ENCODE results near the gene DOK6. TPM values are rescaled to one million over a fixed set of nuclear protein-coding genes. Genes with fewer than 3 reads are reported as not detected.
"Not testable (repeated sequence)": the region's sequence is repeated elsewhere in the genome, so short reads cannot be mapped to it uniquely, and the experiment has no call there.

The DOK6 gene
- total RNA-seq, 1 donor from 2014 or later, result under 0.01 TPM

DNA sequence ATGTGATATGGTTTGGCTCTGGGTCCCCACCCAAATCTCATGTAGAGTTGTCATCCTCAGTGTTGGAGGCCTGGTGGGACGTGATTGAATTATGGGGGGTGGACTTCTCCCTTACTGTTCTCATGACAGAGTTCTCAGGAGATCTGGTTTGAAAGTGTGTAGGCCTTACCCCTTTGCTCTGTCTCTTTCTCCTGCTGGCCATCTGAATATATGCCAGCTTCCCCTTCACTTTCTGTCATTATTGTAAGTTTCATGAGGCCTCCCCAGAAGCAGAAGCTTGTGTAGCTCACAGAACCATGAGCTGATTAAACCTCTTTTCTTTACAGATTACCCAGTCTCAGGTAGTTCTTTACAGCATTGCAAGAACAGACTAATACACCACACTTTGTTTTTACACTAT, 222.3 kb downstream of the DOK6 start:
- no peak for DNase-seq (ENCODE audit: low read depth, low spot score)

DNA sequence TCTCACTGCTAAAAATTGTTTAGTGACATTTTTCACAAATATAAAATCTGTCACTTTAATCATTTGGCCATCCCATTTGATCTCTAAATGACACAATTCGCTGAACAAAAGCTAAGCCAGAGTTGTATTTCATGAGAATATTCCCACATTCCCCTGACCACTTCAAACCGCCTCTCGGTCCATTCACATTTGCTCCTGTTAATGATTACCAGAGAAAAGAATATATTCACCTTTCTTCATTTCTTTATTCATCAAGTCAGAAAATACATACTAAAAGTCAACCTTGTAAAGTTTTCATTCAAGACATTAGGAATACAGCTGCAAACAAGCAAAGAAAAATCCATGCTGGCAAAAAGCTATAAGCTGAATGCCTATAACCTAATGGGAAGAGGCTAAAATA, 225.5 kb downstream of the DOK6 start:
- DNase-seq (ENCODE audit: low read depth, low spot score), result no peak

DNA sequence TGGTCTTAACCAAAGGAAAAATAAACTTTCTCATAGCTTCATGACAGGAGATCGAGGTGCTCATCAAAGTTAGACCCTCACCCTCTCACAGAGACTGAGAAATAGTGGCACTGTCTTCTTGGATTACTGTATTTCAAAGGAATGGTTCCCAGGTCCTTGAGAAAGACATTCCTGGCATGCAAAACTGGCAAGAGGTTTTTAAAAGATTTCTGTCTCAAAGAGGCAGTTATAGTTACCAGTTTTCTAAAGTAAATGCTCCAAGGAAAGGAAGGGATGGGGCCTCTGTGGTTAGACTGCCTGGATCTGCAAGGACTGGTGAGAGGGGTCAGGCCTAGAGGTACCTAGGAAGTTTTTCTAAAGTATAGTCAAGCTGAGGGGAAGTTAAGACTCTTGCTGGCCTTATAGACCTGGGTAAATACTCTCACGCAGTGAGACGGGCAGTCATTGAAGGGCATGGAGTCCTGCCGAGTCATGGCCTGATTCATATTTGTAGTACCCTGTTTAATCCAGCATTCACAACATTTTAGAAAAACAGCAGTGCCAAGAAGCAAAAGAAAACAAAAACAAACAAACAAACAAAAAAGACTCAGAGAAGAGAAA, 226.1 kb downstream of the DOK6 start:
- no peak for DNase-seq (ENCODE audit: low read depth, low spot score)

DNA sequence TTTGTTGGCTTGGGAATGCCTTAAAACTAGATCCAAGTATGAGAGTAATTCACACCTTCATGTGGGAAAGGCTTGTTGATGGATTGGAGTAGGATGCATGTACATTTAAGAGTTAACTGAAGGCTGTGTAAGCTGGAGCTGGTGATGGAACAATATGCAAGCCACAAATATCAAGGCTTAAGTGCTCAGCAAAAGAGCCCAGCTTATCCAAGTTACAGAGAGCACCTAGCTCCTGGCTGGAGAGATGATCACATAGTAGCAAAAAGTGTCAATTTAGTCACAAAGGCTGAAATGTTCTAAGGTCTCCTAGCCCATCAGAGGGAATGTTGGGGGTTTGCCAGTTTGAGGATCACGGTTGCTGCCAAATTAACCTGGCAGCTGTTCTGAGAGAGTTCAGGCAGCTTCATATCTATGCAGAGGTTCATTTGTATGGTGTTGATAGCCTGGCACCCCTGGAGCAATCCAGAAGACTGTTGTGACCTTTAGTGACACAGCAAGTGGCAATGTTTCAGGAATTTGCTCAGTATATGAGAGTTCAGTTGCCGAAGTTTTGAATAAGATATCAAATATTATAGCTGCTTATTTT, 228.2 kb downstream of the DOK6 start:
- no peak for DNase-seq (ENCODE audit: low read depth, low spot score)

- DNase-seq (ENCODE audit: low read depth, low spot score), result no peak
Measured at GRCh38 chr18:69631281-69631680, 230.6 kb downstream of the DOK6 start.

DNA sequence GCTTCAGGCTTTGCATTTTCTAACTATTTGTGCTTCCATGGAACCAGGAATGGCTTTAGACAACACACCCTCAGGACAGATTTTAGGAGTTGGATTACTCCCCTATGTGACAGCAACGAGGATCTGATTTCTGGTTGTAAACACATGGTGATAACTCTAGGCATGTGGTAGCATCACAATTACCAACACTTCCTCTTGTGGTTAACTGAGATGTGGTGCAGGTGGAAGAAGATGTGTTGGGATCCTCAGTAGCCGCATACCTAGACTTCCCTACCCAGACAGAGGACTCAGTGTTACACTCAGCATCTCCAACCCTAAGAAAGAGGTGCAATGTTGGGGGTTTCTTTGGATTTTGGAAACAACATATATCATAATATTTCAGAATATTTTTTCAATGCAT, 234.8 kb downstream of the DOK6 start:
- DNase-seq (ENCODE audit: low read depth, low spot score), result no peak

DNA sequence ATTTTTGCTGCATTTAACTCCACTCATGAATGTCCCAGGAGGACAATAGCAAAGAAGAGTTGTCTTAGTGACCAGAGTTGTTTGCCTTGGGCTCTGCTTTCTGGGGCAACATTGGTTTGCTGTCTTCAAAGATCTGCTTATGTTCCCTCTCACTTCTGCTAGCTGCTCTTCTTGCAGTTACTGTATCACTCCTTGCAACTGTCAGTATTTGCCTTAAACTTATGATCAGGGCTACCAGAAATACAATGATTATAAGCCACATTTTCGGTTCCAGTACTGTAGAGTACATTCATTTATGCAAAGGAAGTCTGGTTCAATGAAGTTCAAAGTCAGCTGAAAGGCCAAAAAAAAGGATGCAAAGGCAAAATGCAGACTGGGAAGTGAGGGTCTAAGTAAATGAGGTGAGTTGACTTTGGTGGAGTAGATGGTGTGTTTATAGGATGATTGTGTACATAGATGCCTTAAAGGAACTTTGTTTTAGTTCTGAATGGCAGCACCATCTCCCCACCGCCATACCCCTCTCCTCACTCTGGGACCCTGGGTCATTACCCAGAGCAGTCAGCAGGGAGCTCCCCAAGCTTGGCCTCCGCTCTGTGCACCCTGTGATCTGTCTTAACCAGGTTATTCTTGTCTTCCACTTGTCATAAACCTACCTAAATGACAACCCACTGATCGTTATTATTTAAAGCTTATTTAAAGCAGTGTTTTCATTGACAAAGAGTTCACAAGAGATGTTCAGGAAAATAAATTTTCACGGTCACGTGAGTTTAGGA, 236.0 kb downstream of the DOK6 start:
- no peak for DNase-seq (ENCODE audit: low read depth, low spot score)

DNA sequence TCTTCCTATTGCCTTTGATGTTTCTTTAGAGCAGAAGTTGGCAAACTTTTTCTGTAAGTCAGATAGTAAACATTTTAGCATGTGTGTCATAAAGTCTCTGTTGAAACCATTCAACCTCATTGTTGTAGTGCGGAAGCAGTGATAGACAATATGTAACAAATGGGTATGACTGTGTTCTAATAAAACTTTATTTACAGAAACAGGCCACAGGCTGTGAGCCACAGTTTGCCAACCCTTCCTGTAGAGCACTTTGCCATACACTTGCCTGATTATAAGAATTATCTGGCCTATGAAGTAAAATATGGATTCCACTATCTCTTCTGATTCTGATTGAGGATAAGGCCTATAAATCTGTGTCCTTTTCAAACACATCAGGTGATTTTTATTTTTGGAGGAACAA, 237.4 kb downstream of the DOK6 start:
- no peak for DNase-seq (ENCODE audit: low read depth, low spot score)

DNA sequence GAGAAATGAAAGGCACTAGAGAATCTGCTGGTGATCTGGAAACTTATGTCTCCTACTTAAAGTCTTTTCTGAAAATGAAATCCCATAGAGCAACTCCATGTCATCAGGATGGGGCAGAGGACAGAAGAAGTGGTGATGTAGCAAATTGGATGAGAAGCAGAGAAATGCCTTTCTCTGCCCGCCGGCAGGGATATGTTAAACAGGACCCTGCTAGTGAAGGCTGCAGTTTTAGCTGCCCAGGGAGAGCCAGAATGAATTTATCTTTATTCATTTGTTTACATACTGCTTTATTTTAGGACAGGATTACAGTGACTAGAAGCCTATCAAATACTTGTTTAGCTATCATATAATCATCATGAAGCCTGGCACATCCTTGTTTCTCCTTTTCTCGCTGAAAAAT, 247.0 kb downstream of the DOK6 start:
- no peak for DNase-seq (ENCODE audit: low read depth, low spot score)

- DNase-seq (ENCODE audit: low read depth, low spot score), result no peak
Measured at GRCh38 chr18:69648486-69648885, 247.8 kb downstream of the DOK6 start.

DNA sequence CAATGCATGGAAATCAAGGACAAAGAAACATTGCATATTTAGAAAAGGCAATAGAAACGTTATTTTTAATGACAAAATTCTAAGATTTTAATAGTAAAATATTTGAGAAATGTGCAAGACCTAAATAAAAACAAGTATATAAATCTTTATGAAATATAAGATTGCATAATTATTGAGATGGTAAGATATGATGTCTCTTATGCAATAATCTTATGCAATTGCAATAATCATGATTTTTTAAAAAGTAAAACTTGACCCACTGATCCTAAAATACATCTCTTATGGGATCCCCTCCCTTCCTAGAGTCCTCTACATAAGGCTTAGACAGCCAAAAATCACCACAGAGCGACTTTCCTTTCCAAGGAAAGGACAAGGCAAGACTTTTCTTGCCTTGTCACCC, 249.0 kb downstream of the DOK6 start:
- DNase-seq (ENCODE audit: low read depth, low spot score), result no peak

DNA sequence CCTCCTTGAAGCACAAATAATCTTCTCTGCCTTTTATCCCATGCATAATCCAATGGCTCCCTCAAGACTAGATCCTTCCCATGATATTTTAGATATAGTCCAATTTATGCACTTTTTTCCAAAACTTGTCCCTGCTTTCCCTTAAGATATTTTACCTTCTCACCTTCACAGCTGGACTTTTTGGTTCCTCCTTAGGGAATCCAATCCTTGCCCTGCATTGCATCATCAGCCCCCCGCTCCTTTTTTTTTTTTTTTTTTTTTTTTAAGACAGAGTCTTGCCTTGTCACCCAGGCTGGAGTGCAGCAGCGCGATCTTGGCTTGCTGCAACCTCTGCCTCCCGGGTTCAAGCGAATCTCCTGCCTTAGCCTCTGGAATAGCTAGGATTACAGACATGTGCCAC, 250.6 kb downstream of the DOK6 start:
- no peak for DNase-seq (ENCODE audit: low read depth, low spot score)

DNA sequence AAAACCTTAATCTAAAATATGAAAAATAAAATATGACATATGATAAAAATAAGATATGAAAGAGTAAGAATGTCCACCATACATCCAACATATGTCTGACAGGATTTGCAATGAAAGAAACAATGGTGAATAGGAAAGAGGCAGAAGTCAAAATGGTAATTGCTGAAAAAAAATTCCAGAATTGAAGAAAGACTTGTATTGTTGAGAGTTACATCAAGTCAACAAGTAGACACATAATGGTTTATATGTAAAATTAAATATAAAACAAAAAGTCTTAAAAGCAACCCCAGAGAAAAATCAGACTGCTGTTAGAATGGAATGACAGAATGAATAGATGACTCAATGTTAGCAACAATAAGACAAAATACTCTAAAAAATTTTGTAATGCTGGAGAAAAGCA, 255.1 kb downstream of the DOK6 start:
- no peak for DNase-seq (ENCODE audit: low read depth, low spot score)

- no peak for DNase-seq (ENCODE audit: low read depth, low spot score)
Measured at GRCh38 chr18:69658103-69658502, 257.4 kb downstream of the DOK6 start.

GRCh38 chr18:69658685-69659084, 258.0 kb downstream of the DOK6 start:
- DNase-seq (ENCODE audit: low read depth, low spot score), result no peak

DNA sequence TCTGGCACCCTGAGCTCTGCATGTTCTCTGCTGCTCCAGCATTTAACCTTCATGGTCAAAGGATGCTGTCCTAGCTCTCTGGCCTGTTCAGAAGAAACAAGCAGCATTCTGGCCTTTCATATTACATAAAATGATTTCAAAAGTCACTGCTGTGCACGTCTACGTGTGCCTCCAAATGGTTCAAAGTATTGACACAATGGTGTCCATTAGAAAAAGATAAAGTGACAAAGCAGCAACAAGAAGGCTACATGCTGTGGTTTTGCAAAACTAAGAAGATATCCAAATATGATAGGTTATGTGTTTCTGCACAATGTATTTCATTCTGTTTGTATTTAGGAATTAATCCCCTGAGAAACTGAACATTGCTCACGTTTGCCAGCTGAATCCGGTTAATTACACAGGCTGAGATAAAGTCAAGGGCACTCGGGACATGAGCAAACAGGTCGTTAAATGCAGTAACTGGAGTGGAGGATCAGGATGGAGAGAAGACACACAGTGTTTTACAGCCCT, 258.5 kb downstream of the DOK6 start:
- DNase-seq (ENCODE audit: low read depth, low spot score), result no peak

- DNase-seq (ENCODE audit: low read depth, low spot score), result not testable (repeated sequence)
Measured at GRCh38 chr18:69662090-69662489, 261.4 kb downstream of the DOK6 start.

DNA sequence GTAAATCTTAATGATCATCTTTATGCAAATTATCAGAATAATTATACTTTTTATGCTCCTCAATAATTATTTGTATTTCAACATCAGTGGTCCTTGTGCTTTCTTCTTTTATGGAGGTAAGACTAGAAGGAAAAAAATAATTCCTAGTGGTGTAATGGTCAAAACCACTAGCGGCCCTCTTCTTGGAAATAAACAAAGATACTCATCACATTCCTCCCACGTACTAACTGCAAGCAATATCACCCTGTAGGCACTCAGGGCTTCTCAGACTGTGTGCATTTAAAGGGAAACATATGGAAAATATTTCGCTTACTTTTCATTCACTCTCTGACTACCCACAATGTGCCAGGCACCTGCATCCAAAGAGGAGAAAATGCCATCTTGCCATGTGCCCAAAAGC, 263.7 kb downstream of the DOK6 start:
- DNase-seq (ENCODE audit: low read depth, low spot score), result no peak

DNA sequence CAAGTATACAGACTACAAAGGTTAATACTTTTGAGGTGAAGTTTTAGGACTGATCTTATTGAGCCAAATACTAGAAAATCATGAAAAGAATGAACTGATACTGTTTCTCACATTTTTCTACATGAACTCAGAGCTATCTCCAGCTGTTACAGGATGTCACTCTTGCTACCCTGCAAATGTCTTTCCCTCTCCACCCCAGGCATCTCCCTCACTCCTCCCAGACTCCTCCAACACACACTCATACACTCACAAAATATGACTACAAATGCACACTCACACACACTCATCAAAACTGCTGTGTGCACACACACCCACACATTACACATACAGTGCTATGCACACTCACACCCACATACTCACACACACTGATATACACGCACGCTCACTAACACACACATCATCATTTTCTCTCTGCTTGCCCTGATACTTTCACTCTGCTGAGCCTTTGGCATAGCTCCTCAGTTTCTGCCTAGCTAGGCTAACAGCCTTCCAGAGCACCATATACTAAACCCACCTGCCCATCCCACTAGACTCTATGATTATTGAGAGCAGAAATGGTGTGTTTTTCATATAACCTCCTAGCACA, 273.7 kb downstream of the DOK6 start:
- no peak for DNase-seq (ENCODE audit: low read depth, low spot score)

- no peak for DNase-seq (ENCODE audit: low read depth, low spot score)
Measured at GRCh38 chr18:69674966-69675365, 274.3 kb downstream of the DOK6 start.

- no peak for DNase-seq (ENCODE audit: low read depth, low spot score)
Measured at GRCh38 chr18:69677595-69677994, 276.9 kb downstream of the DOK6 start.

DNA sequence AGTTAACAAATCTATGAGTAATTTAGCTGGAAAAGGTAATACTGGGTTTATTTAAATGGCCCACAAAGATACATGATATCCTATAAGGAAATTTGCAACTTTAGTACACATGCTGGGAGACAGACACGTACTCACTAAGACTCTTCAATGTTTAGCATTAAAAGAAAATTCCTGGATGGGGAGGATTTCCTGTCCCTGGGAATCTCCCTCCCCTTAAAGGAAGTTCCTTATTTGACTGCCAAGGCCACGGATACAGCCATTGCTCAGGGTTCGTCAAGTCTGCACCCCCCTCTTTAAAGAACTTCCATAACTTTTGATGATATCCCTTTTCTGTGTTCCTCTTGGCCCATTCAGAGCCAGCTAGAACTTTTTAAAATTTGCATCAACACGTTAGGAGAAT, 279.4 kb downstream of the DOK6 start:
- no peak for DNase-seq (ENCODE audit: low read depth, low spot score)

Measured in pulmonary artery endothelial cell (primary cell).